IMR-90 (cell line): ENCODE data around the gene HGFAC. TPM values are rescaled to one million over a fixed set of nuclear protein-coding genes. Genes with fewer than 3 reads are reported as not detected.

ENCODE experiments used
- ATAC-seq: fragments of 200-7000 bp; cut with Tn5 transposase; 2 replicates; pipeline ENCODE4 v1.9.1; 2020; ENCODE audit warnings: low read depth, mild to moderate bottlenecking, moderate library complexity
- BruUV-seq: library from RNA; stranded (reverse); fragments of 400-500 nt; replicated peaks from 2 replicates; lab custom pipeline; 2021; lab: Mats Ljungman, UMichigan
- CTCF ChIA-PET: fragments of 300-600 bp; formaldehyde crosslinking; extraction: SDS; loops from one replicate; lab custom pipeline; 2021; ENCODE audit warnings: antibody characterized with exemption; lab: Yijun Ruan, JAX
- POLR2A ChIA-PET: fragments of 300-600 bp; sonication (Branson Sonifier 250); formaldehyde crosslinking; loops from one replicate; lab custom pipeline; 2022; ENCODE audit warnings: antibody characterized with exemption; ENCODE audit not compliant: unreplicated experiment; lab: Charles Lee
- DNase-seq: peaks from one replicate; pipeline ENCODE4 v3.0.0; 2013
- H2AFZ ChIP-seq: replicated peaks from 2 replicates; pipeline ENCODE3; 2013; ENCODE audit warnings: low read length, mild to moderate bottlenecking; ENCODE audit not compliant: poor library complexity
- H2AK5ac ChIP-seq: 2 replicates; pipeline ENCODE4 v1.6.1; 2013; ENCODE audit warnings: low read depth, low read length, inconsistent platforms
- H2AK9ac ChIP-seq: replicated peaks from 2 replicates; pipeline ENCODE3; 2013; ENCODE audit warnings: mild to moderate bottlenecking, low read depth, low read length, moderate library complexity; ENCODE audit not compliant: poor library complexity
- H2BK120ac ChIP-seq: 2 replicates; pipeline ENCODE4 v1.6.1; 2013; ENCODE audit warnings: low read depth, low read length, inconsistent platforms
- H2BK15ac ChIP-seq: 3 replicates; pipeline ENCODE4 v1.6.1; 2013; ENCODE audit warnings: low read depth, low read length, inconsistent platforms
- H2BK20ac ChIP-seq: 2 replicates; pipeline ENCODE4 v1.6.1; 2013; ENCODE audit warnings: low read depth, mild to moderate bottlenecking, inconsistent platforms, low read length, moderate library complexity
- H2BK5ac ChIP-seq: 2 replicates; pipeline ENCODE4 v1.6.1; 2013; ENCODE audit warnings: mild to moderate bottlenecking, low read depth, low read length, inconsistent platforms; ENCODE audit not compliant: poor library complexity, severe bottlenecking
- H3K14ac ChIP-seq: replicated peaks from 2 replicates; pipeline ENCODE4 v1.6.1; 2013; ENCODE audit warnings: low read depth, low read length, inconsistent platforms
- H3K18ac ChIP-seq: 2 replicates; pipeline ENCODE4 v1.6.1; 2013; ENCODE audit warnings: low read depth, low read length, control low read depth
- H3K23ac ChIP-seq: 2 replicates; pipeline ENCODE4 v1.6.1; 2013; ENCODE audit warnings: low read depth, low read length, inconsistent platforms
- H3K27ac ChIP-seq: 2 replicates; pipeline ENCODE4 v1.5.1; 2013; ENCODE audit warnings: mild to moderate bottlenecking, control low read depth, low read length; ENCODE audit not compliant: insufficient read depth
- H3K27me3 ChIP-seq: 2 replicates; pipeline ENCODE4 v1.6.1; 2013; ENCODE audit warnings: low read length; ENCODE audit not compliant: control insufficient read depth, insufficient read depth
- H3K36me3 ChIP-seq: 2 replicates; pipeline ENCODE4 v1.6.1; 2013; ENCODE audit warnings: low read length, mixed read lengths; ENCODE audit not compliant: control insufficient read depth, insufficient read depth
- H3K4ac ChIP-seq: 2 replicates; pipeline ENCODE4 v1.6.1; 2013; ENCODE audit warnings: low read depth, low read length, inconsistent platforms
- H3K4me1 ChIP-seq: 2 replicates; pipeline ENCODE4 v1.6.1; 2013; ENCODE audit warnings: low read length, mixed read lengths; ENCODE audit not compliant: control insufficient read depth, insufficient read depth
- H3K4me2 ChIP-seq: 2 replicates; pipeline ENCODE4 v1.6.1; 2013; ENCODE audit warnings: low read depth, mild to moderate bottlenecking, control low read depth, low read length, moderate library complexity
- H3K4me3 ChIP-seq: 2 replicates; pipeline ENCODE4 v1.5.1; 2013; ENCODE audit warnings: low read depth, mild to moderate bottlenecking, control low read depth, low read length, moderate library complexity; ENCODE audit not compliant: insufficient read depth
- H3K56ac ChIP-seq: 2 replicates; pipeline ENCODE4 v1.6.1; 2013; ENCODE audit warnings: low read length, inconsistent platforms; ENCODE audit not compliant: insufficient read depth; ENCODE audit errors: extremely low read depth
- H3K79me1 ChIP-seq, 2 experiments: 2 replicates each; pipeline ENCODE4 v1.6.1; 2013; ENCODE audit warnings: low read length in 2 of 2, inconsistent platforms in 1 of 2, low read depth in 1 of 2
- H3K9ac ChIP-seq: 2 replicates; pipeline ENCODE4 v1.6.1; 2013; ENCODE audit warnings: low read depth, low read length, control low read depth
- H3K9me1 ChIP-seq: 2 replicates; pipeline ENCODE4 v1.6.1; 2013; ENCODE audit warnings: low read length, inconsistent platforms; ENCODE audit not compliant: insufficient read depth
- H3K9me3 ChIP-seq: 2 replicates; pipeline ENCODE4 v1.6.1; 2013; ENCODE audit warnings: low read length; ENCODE audit not compliant: control insufficient read depth, insufficient read depth
- H4K20me1 ChIP-seq: 2 replicates; pipeline ENCODE4 v1.6.1; 2013; ENCODE audit warnings: low read length, inconsistent platforms; ENCODE audit not compliant: insufficient read depth
- H4K5ac ChIP-seq: 2 replicates; pipeline ENCODE4 v1.6.1; 2013; ENCODE audit warnings: mild to moderate bottlenecking, low read depth, low read length, control low read depth
- H4K8ac ChIP-seq, 2 experiments: 2 replicates each; pipeline ENCODE4 v1.6.1; 2013; ENCODE audit warnings: low read depth in 2 of 2, low read length in 2 of 2, control low read depth in 1 of 2, inconsistent platforms in 1 of 2
- H4K91ac ChIP-seq: 2 replicates; pipeline ENCODE4 v1.6.1; 2013; ENCODE audit warnings: low read depth, low read length, inconsistent platforms; ENCODE audit not compliant: insufficient read depth
- BHLHE40 ChIP-seq: fragments of 150-350 bp; IDR thresholded peaks from 2 replicates; pipeline ENCODE4 v1.6.1; 2016; ENCODE audit warnings: mild to moderate bottlenecking, low read depth, low read length
- MAFK ChIP-seq: IDR thresholded peaks from 2 replicates; pipeline ENCODE4 v1.6.1; 2012; ENCODE audit warnings: low read depth, low read length, improper control_type of control experiment
- NFE2L2 ChIP-seq: fragments of 150-350 bp; IDR thresholded peaks from 2 replicates; pipeline ENCODE4 v1.6.1; 2016; ENCODE audit warnings: low read depth, mild to moderate bottlenecking, low read length
- RCOR1 ChIP-seq: IDR thresholded peaks from 2 replicates; pipeline ENCODE4 v1.6.1; 2012; ENCODE audit warnings: mild to moderate bottlenecking, low read length, improper control_type of control experiment; ENCODE audit not compliant: insufficient replicate concordance
- RFX5 ChIP-seq: IDR thresholded peaks from 2 replicates; pipeline ENCODE4 v1.8.0; 2012; ENCODE audit warnings: low read depth, mild to moderate bottlenecking, low read length, moderate library complexity
- WGBS, 2 experiments: methylation state at CpG; one replicate each; pipeline versions ENCODE4 v1.1.5 to v1.1.7; 2013; ENCODE audit warnings: missing lambda C conversion rate in 2 of 2; ENCODE audit not compliant: insufficient read length in 1 of 2; ENCODE audit errors: extremely low coverage in 2 of 2; 5-methylcytosine and 5-hydroxymethylcytosine counted together
- dilution Hi-C: fragments of 300-500 bp; cut with HindIII; formaldehyde crosslinking; loops from one replicate; pipeline ENCODE4 v1.14.3; 2018; ENCODE audit warnings: low sequenced_read_pairs; ENCODE audit not compliant: unreplicated experiment
- in situ Hi-C: fragments of 300-500 bp; cut with MboI; formaldehyde crosslinking; loops from 3 replicates; pipeline ENCODE4 v1.14.3; 2019; ENCODE audit warnings: low sequenced_read_pairs, inconsistent platforms, mixed read lengths
- intact Hi-C: fragments of 100-400 bp; cut with micrococcal nuclease; formaldehyde crosslinking; loops from 2 replicates; pipeline ENCODE4 v1.10.0; 2022
- polyA plus RNA-seq, 3 experiments: library from polyadenylated mRNA; depleted of rRNA; stranded (reverse); fragments of >200 nt; gene quantifications; 2 replicates each; pipeline ENCODE4 v1.2.3, GENCODE V29; 2012; ENCODE audit warnings: low replicate concordance in 1 of 3
- total RNA-seq: library from RNA; depleted of rRNA; stranded (reverse); fragments of >200 nt; gene quantifications from 2 replicates; pipeline ENCODE4 v1.2.3, GENCODE V29; 2012

The HGFAC gene
- total and polyA plus RNA-seq, 2 of the 4 experiments (the other 2 are of a cell fraction), result 0.05 TPM; not detected in 1

DNA sequence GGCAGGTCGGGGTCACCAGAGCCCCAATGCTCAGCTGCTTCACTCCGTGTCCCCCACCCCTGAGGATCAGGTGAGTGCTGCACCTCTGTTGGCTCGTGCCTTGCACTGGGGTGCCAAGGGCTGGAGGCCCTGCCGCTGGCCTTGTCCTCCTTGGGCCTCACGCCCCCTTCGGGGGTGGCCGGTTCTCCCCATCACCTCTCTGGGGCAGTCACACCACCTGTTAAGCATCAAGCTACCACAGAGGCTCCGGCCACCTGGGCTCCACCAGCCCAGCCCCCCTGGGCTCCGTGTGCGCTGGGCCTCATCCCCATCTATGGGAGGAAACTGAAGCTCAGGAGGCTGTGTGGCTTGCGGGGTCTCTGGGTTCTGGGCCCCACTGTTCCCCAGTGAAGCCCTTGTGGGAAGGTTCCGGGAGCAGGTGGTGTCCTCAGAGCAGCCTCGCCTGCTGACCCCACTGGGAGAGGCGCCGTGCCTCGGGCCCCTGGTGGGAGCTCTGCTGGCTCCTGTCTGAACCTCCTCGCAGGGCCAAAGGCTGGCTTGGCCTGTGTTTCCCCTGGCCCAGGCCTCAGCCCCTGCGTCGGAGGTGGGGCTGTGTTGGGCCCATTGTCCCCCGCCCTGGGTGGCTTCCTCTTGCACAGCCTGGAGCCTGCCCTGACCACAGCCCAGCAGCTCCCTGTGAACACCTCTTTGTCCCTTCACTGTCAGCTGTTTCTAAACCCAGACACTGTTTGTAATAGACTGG lies 52.1 kb downstream of the HGFAC start:
- intact Hi-C loops, result no loop called here
- ChIA-PET POLR2A (no interaction called here), CTCF (interaction anchor here (1.0 kb wide), 1 partner anchor 13 kb away, joined by 3 read pairs; no protein-coding TSS in a partner anchor)
- peak; percentile 13 for ATAC-seq
- Histone ChIP-seq H2BK20ac (no peak overlapping the region), H2BK120ac (no peak overlapping the region), H4K20me1 (peaks cover 24% of the 10 kb centered on the region), H3K27ac (no peak overlapping the region), H3K4ac (no peak overlapping the region), H3K56ac (no peak overlapping the region), H3K18ac (no peak overlapping the region), H3K9me1 (no peaks in the 10 kb centered on the region), H3K9ac (no peak overlapping the region), H2AFZ (no peak overlapping the region), H3K79me1 (no peaks in the 10 kb centered on the region), H3K36me3 (peaks cover 2% of the 10 kb centered on the region; the same call in 1 of the 2 replicates), H2BK5ac (no peak overlapping the region), H4K8ac (no peak overlapping the region), H2BK15ac (no peak overlapping the region), H2AK5ac (no peak overlapping the region), H3K4me1 (no peaks in the 10 kb centered on the region), H4K91ac (no peak overlapping the region), H3K23ac (no peak overlapping the region), H2AK9ac (no peak overlapping the region), H4K5ac (no peak overlapping the region), H3K4me3 (no peak overlapping the region), H3K4me2 (no peak overlapping the region), H3K9me3 (no peaks in the 10 kb centered on the region), H3K14ac (no peak overlapping the region), H3K27me3 (peaks cover 7% of the 10 kb centered on the region; the same call in 1 of the 2 replicates)
- no TSS peak for BruUV-seq
- 63% methylated on average over 15 of the region's 20 CpGs; no CpG with 5 or more reads in 1 of the 2 experiments for WGBS, 2 experiments
- in situ Hi-C loops, result no loop called here
- DNase-seq, result no peak
- TF ChIP-seq MAFK, result no peak
- no peak for TF ChIP-seq RFX5
- no peak for TF ChIP-seq BHLHE40
- TF ChIP-seq RCOR1, result no peak
- no peak for TF ChIP-seq NFE2L2
- dilution Hi-C loops, result no loop called here
